ENCODE measurements around the gene CELF4. TPM values are rescaled to one million over a fixed set of nuclear protein-coding genes. Genes with fewer than 3 reads are reported as not detected.

CELF4 gene
- total and polyA plus RNA-seq, 2 of the 4 experiments (the other 2 are of a cell fraction) = not detected

DNA sequence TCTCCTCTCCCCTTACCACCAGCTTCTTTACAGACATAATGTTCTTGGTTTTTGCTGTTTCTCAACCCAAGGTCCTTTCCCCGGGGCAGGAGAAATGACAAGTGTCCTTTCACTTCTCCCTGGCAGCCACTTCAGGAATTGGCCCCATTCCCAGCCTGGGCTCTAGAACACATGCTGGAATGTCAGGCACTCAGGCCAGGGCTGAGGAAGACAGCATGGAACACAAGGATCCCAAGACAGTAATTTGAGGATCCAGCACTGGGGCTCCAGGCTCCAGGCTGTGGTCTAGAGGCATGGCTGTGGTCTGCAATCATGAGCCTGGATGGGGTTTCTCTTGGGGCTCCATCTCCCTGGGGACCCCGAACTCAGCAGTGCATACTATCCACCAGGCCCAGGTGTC lies 201.4 kb downstream of the CELF4 start:
- ChIA-PET POLR2A (ENCODE audit: unreplicated experiment) (no interaction called here), CTCF (no interaction called here)
- no peak overlapping the region for H3K4ac ChIP-seq (ENCODE audit: low read depth, low read length)
- H2BK120ac ChIP-seq (ENCODE audit: low read depth, low read length) = no peak overlapping the region
- no peak overlapping the region for H3K9ac ChIP-seq (ENCODE audit: low read depth, low read length)
- H3K4me2 ChIP-seq (ENCODE audit: low read depth, low read length) = no peak overlapping the region
- H3K4me3 ChIP-seq (ENCODE audit: insufficient read depth, low read depth, low read length) = no peak overlapping the region
- H2AK5ac ChIP-seq (ENCODE audit: low read depth, low read length) = no peak overlapping the region
- H2AK9ac ChIP-seq (replicated peaks; ENCODE audit: low read depth, low read length, poor library complexity) = no peak overlapping the region
- intact Hi-C loops (cut with micrococcal nuclease) (no loop called here), dilution Hi-C loops (cut with HindIII; ENCODE audit: low sequenced_read_pairs, unreplicated experiment) (no loop called here), in situ Hi-C loops (cut with MboI; ENCODE audit: low sequenced_read_pairs) (no loop called here)
- no peak overlapping the region for H2BK5ac ChIP-seq (ENCODE audit: low read depth, low read length, poor library complexity, severe bottlenecking)
- H3K27ac ChIP-seq (ENCODE audit: insufficient read depth, low read length) = no peak overlapping the region
- H3K9me3 ChIP-seq (ENCODE audit: control insufficient read depth, insufficient read depth, low read length) = no peaks in the 10 kb centered on the region
- no peaks in the 10 kb centered on the region for H3K4me1 ChIP-seq (ENCODE audit: control insufficient read depth, insufficient read depth, low read length)
- peaks cover 35% of the 10 kb centered on the region for H3K27me3 ChIP-seq (ENCODE audit: control insufficient read depth, insufficient read depth, low read length)
- WGBS, 2 experiments (ENCODE audit: extremely low coverage in 2 of 2, insufficient read length in 1 of 2) = no CpG with 5 or more reads among the region's 2 CpGs
- no peaks in the 10 kb centered on the region for H3K36me3 ChIP-seq (ENCODE audit: control insufficient read depth, insufficient read depth, low read length)
- ATAC-seq (ENCODE audit: low read depth) (no peak), DNase-seq (no peak)
- no peak overlapping the region for H4K5ac ChIP-seq (ENCODE audit: low read depth, low read length)
- H2BK20ac ChIP-seq (ENCODE audit: low read depth, low read length) = no peak overlapping the region
- TF ChIP-seq, protein P1, sequence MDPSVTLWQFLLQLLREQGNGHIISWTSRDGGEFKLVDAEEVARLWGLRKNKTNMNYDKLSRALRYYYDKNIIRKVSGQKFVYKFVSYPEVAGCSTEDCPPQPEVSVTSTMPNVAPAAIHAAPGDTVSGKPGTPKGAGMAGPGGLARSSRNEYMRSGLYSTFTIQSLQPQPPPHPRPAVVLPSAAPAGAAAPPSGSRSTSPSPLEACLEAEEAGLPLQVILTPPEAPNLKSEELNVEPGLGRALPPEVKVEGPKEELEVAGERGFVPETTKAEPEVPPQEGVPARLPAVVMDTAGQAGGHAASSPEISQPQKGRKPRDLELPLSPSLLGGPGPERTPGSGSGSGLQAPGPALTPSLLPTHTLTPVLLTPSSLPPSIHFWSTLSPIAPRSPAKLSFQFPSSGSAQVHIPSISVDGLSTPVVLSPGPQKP (IDR thresholded peaks at IDR 0.05; ENCODE audit: borderline replicate concordance, low read depth, low read length) = no peak
- TF ChIP-seq, protein P2, sequence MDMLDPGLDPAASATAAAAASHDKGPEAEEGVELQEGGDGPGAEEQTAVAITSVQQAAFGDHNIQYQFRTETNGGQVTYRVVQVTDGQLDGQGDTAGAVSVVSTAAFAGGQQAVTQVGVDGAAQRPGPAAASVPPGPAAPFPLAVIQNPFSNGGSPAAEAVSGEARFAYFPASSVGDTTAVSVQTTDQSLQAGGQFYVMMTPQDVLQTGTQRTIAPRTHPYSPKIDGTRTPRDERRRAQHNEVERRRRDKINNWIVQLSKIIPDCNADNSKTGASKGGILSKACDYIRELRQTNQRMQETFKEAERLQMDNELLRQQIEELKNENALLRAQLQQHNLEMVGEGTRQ (IDR thresholded peaks at IDR 0.05; ENCODE audit: low read depth, low read length) = no peak
- TF ChIP-seq POLR2A (IDR thresholded peaks at IDR 0.05; ENCODE audit: low read depth, low read length) (no peak), CHD1 (IDR thresholded peaks at IDR 0.05; ENCODE audit: low read depth, low read length) (no peak), RAD21 (IDR thresholded peaks at IDR 0.05; ENCODE audit: low read length) (no peak), FOS (IDR thresholded peaks at IDR 0.05; ENCODE audit: low read depth, low read length) (no peak)
- TF ChIP-seq, protein P3, sequence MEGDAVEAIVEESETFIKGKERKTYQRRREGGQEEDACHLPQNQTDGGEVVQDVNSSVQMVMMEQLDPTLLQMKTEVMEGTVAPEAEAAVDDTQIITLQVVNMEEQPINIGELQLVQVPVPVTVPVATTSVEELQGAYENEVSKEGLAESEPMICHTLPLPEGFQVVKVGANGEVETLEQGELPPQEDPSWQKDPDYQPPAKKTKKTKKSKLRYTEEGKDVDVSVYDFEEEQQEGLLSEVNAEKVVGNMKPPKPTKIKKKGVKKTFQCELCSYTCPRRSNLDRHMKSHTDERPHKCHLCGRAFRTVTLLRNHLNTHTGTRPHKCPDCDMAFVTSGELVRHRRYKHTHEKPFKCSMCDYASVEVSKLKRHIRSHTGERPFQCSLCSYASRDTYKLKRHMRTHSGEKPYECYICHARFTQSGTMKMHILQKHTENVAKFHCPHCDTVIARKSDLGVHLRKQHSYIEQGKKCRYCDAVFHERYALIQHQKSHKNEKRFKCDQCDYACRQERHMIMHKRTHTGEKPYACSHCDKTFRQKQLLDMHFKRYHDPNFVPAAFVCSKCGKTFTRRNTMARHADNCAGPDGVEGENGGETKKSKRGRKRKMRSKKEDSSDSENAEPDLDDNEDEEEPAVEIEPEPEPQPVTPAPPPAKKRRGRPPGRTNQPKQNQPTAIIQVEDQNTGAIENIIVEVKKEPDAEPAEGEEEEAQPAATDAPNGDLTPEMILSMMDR (conservative IDR thresholded peaks at IDR 0.05; ENCODE audit: low read depth, low read length) = no peak
- no peak overlapping the region for H3K14ac ChIP-seq (replicated peaks; ENCODE audit: low read depth, low read length)
- H4K20me1 ChIP-seq (ENCODE audit: insufficient read depth, low read length) = no peaks in the 10 kb centered on the region
- H2AFZ ChIP-seq (replicated peaks; ENCODE audit: low read length, poor library complexity) = no peak overlapping the region
- no peak overlapping the region for H4K8ac ChIP-seq (ENCODE audit: low read depth in 2 of 2, low read length in 2 of 2)
- H2BK15ac ChIP-seq (ENCODE audit: low read depth, low read length) = no peak overlapping the region
- H3K56ac ChIP-seq (ENCODE audit: extremely low read depth, insufficient read depth, low read length) = no peak overlapping the region
- H3K18ac ChIP-seq (ENCODE audit: low read depth, low read length) = no peak overlapping the region
- no peaks in the 10 kb centered on the region for H3K79me1 ChIP-seq (ENCODE audit: low read depth in 1 of 2, low read length in 2 of 2)
- H3K9me1 ChIP-seq (ENCODE audit: insufficient read depth, low read length) = no peaks in the 10 kb centered on the region
- H3K23ac ChIP-seq (ENCODE audit: low read depth, low read length) = no peak overlapping the region
- H4K91ac ChIP-seq (ENCODE audit: insufficient read depth, low read depth, low read length) = no peak overlapping the region
- BruUV-seq (replicated peaks) = no TSS peak
